ENCODE results near the gene UGT1A8. TPM values are rescaled to one million over a fixed set of nuclear protein-coding genes. Genes with fewer than 3 reads are reported as not detected.

The UGT1A8 gene
- total and polyA plus RNA-seq, 11 donors = not detected

- H3K9me3 ChIP-seq = no peaks in the 10 kb centered on the region
- DNase-seq (no peak), ATAC-seq (no peak)
- H3K4me1 ChIP-seq = no peaks in the 10 kb centered on the region
- 72 to 81% (median 74%) methylated on average over 5 of the region's 5 CpGs for WGBS, 4 donors
- H3K36me3 ChIP-seq = no peaks in the 10 kb centered on the region
- H3K4me3 ChIP-seq = no peak within 1 kb of the TSS
- TF ChIP-seq POLR2A (IDR thresholded peaks at IDR 0.05) (no peak), CTCF (IDR thresholded peaks at IDR 0.05) (no peak)
- peaks cover 0 to 17% (median 0%) of the 10 kb centered on the region in 9 donors for H3K27me3 ChIP-seq
- intact Hi-C loops (cut with DNase I) = no loop called here
- H3K27ac ChIP-seq = no peak within 1 kb of the TSS
Measured at GRCh38 chr2:233681521-233682099, 64.2 kb downstream of the UGT1A8 start, which contains the start of gene UGT1A7. TSS of gene UGT1A7 (plus strand) at chr2:233681901. CDS start at chr2:233681938, 37 bp downstream.

- H3K4me1 ChIP-seq = no peaks in the 10 kb centered on the region
- intact Hi-C loops (cut with DNase I) = no loop called here
- DNase-seq = no peak
- H3K4me3 ChIP-seq = no peak overlapping the region
- no peak overlapping the region for H3K27ac ChIP-seq
- peaks cover 0 to 11% (median 0%) of the 10 kb centered on the region in 9 donors for H3K27me3 ChIP-seq
- ATAC-seq = no peak
- H3K9me3 ChIP-seq = no peaks in the 10 kb centered on the region
- H3K36me3 ChIP-seq = no peaks in the 10 kb centered on the region
- TF ChIP-seq CTCF (IDR thresholded peaks at IDR 0.05) = no peak
- no peak for TF ChIP-seq POLR2A (IDR thresholded peaks at IDR 0.05)
- WGBS, 4 donors = 66 to 73% (median 67%) methylated on average over 1 of the region's 1 CpG
Measured at GRCh38 chr2:233684640-233685039, 67.2 kb downstream of the UGT1A8 start.

- ATAC-seq (no peak), DNase-seq (no peak)
- H3K4me3 ChIP-seq = no peak overlapping the region
- no peaks in the 10 kb centered on the region for H3K9me3 ChIP-seq
- peaks cover 0 to 11% (median 0%) of the 10 kb centered on the region in 9 donors for H3K27me3 ChIP-seq
- no peak overlapping the region for H3K27ac ChIP-seq
- TF ChIP-seq CTCF (IDR thresholded peaks at IDR 0.05) (no peak), POLR2A (IDR thresholded peaks at IDR 0.05) (no peak)
- intact Hi-C loops (cut with DNase I) = no loop called here
- WGBS, 4 donors = 76 to 89% (median 77%) methylated on average over 5 of the region's 5 CpGs
- no peaks in the 10 kb centered on the region for H3K36me3 ChIP-seq
- H3K4me1 ChIP-seq = no peaks in the 10 kb centered on the region
Measured at GRCh38 chr2:233686928-233687327, 69.5 kb downstream of the UGT1A8 start.

GRCh38 chr2:233688341-233688740 is 70.9 kb downstream of the UGT1A8 start:
- H3K27me3 ChIP-seq = peaks cover 0 to 11% (median 0%) of the 10 kb centered on the region in 9 donors
- DNase-seq = no peak
- intact Hi-C loops (cut with DNase I) = no loop called here
- no peak for TF ChIP-seq CTCF (IDR thresholded peaks at IDR 0.05)
- no peak for TF ChIP-seq POLR2A (IDR thresholded peaks at IDR 0.05)
- no peaks in the 10 kb centered on the region for H3K36me3 ChIP-seq
- ATAC-seq = no peak
- no peaks in the 10 kb centered on the region for H3K4me1 ChIP-seq
- H3K27ac ChIP-seq = no peak overlapping the region
- no peaks in the 10 kb centered on the region for H3K9me3 ChIP-seq
- H3K4me3 ChIP-seq = no peak overlapping the region
- WGBS, 4 donors = 74 to 81% (median 76%) methylated on average over 5 of the region's 5 CpGs

All from heart left ventricle (tissue), 16 donors.